Upper lobe of left lung (tissue), 4 donors: ENCODE results near the gene DYNC1LI1.

Experiments
- CTCF ChIP-seq, 6 experiments: fragments of 450-650 bp in 4 of 6; fragments of 200-600 bp in 2 of 6; sonication (generic) in 2 of 6; IDR thresholded peaks; one replicate each; pipeline ENCODE4 v1.5.1; 2016 to 2019; ENCODE audit warnings: antibody characterized with exemption in 6 of 6
- EP300 ChIP-seq, 4 donors: sonication (generic); formaldehyde crosslinking; IDR thresholded peaks; one replicate each; pipeline ENCODE4 v1.5.1; 2017; ENCODE audit warnings: antibody characterized with exemption in 4 of 4, control low read depth in 2 of 4
- POLR2AphosphoS5 ChIP-seq, 2 donors: sonication (generic); formaldehyde crosslinking; IDR thresholded peaks; one replicate each; pipeline ENCODE4 v1.5.1; 2017; ENCODE audit warnings: antibody characterized with exemption in 2 of 2

- no peak for TF ChIP-seq CTCF (IDR thresholded peaks at IDR 0.05)
- TF ChIP-seq POLR2AphosphoS5 (IDR thresholded peaks at IDR 0.05): no peak
- no peak for TF ChIP-seq EP300 (IDR thresholded peaks at IDR 0.05)
These were observed 18.6 kb downstream of the DYNC1LI1 start for GRCh38 chr3:32552013-32552412.
